GM12875 (cell line): Measurements from ENCODE around the gene CDHR5.

Source experiments
- H3K4me3 ChIP-seq: one replicate; pipeline ENCODE4 v1.5.1; 2011; ENCODE audit warnings: low read depth, low read length, control low read depth
- TF ChIP-seq, protein P1 (sequence below): IDR thresholded peaks from 2 replicates; pipeline ENCODE4 v1.5.1; 2011; ENCODE audit warnings: low read depth, mild to moderate bottlenecking, control low read depth, inconsistent platforms, low read length, moderate library complexity, borderline replicate concordance; ENCODE audit not compliant: insufficient read depth

Gene CDHR5

DNA sequence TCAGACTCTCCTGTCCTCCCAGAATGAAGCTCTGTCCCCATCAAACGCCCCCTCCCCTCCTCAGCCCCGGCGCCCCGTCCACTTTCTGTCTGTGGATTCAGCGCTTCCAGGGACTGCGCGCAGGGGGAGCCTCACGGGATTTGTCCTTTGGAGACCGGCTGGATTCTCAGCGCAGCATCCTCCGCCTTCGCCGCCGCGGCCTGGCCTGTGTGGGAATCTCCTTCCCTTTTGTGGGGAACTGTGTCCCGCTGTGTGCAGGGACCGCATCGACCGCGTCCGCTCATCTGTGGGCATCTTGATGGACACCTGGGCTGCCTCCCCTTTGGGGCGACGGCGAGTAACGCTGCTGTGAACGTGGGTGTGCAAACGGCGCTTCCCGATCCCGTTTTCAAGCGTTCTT, 3.3 kb upstream of the CDHR5 start:
- H3K4me3 ChIP-seq, result no peak overlapping the region
- TF ChIP-seq, protein P1, sequence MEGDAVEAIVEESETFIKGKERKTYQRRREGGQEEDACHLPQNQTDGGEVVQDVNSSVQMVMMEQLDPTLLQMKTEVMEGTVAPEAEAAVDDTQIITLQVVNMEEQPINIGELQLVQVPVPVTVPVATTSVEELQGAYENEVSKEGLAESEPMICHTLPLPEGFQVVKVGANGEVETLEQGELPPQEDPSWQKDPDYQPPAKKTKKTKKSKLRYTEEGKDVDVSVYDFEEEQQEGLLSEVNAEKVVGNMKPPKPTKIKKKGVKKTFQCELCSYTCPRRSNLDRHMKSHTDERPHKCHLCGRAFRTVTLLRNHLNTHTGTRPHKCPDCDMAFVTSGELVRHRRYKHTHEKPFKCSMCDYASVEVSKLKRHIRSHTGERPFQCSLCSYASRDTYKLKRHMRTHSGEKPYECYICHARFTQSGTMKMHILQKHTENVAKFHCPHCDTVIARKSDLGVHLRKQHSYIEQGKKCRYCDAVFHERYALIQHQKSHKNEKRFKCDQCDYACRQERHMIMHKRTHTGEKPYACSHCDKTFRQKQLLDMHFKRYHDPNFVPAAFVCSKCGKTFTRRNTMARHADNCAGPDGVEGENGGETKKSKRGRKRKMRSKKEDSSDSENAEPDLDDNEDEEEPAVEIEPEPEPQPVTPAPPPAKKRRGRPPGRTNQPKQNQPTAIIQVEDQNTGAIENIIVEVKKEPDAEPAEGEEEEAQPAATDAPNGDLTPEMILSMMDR, result no peak

DNA sequence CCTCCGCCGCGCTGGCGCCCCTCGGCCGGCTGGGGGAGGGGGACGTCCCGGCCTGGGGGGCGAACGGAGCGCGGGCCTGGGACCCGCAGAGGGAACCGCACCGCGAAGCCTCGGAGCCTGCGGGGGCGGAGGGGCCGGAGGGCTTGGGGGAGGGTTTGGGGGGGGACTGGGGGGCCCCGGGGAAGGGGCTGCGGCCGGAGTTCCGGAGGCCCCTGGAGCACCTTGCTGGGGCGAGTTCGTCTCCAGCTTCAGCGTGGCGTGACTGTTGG, 2.5 kb upstream of the CDHR5 start:
- H3K4me3 ChIP-seq, result no peak overlapping the region
- TF ChIP-seq, protein P1, result no peak

DNA sequence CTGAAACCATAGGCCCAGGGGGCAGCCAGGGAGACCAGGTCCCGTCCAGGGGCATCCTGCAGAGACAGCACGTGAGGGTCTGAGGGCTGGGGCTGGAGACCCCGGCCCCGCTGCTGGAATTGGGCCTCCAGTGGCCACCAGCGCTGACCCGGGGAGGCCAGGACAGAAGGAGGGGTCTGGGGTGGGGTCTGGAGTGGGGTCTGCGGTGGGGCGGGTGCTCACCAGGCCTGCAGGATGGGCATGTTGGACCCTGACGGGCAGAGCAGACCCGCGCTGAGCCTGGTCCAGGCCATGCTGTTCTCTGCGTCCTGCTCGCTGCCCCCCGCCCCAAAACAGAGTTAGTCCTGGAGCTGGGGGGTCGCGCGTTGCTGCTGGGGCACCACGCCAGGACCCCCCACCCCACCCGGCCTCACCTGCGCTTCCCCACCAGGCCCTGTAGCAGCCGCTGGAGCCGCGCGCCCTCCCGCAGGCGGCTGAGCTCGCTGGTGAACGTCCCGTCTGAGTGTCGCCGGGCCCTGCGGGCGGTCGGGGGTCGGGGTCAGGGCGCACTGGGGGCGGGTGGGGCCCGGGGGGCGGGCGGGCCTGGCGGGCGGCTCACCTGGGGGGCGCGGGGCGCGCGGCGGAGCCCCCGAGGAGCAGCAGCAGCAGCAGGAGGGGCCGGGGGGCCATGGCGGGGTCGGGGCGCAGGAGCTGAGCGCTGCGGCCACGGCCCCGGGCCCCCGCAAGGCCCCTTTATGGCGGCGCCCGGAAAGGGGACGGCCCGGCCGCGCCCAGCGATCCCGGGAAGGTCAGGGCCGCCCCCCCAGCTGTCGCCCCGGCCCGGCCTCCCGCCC, 1.9 kb upstream of the CDHR5 start, which contains the start of gene SCT:
Gene SCT, minus strand, starts transcription at position 707 of the 833 bp plus-strand sequence. Its CDS starts 38 bp downstream, at position 669.
- TF ChIP-seq, protein P1, result no peak
- H3K4me3 ChIP-seq, result no peak within 1 kb of the TSS

DNA sequence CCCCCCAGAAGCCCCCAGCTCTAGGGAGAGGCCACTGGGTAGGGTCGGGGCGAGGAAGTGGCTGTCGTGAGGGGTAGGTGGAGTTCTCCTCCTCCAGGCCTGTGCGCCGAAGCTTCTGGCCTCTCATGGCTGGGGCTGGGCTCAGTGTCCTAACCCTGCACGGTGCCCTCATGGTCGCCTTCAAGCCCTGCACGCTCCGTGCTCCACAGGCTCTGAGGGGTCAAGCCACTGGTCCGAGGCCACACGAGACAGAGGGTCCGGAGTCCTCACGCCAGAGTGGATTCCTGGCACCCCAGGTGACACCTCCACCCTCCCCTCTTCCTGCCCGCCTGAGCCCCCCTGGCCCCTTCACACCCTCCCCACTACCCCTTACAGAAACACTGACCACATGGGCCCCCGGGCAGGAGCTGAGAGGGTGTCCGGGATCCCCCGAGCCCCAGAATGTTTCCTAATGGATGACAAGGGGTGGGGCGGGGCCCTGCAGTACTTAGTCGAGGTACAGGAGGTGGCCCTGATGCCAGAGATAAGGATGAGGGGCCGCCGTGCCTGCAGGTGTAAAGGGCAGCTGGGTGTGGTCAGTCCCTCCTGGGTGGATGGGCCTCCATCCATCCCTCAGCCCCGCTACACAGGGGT, 997 bp upstream of the CDHR5 start:
- H3K4me3 ChIP-seq, result no peak overlapping the region
- TF ChIP-seq, protein P1, result no peak

DNA sequence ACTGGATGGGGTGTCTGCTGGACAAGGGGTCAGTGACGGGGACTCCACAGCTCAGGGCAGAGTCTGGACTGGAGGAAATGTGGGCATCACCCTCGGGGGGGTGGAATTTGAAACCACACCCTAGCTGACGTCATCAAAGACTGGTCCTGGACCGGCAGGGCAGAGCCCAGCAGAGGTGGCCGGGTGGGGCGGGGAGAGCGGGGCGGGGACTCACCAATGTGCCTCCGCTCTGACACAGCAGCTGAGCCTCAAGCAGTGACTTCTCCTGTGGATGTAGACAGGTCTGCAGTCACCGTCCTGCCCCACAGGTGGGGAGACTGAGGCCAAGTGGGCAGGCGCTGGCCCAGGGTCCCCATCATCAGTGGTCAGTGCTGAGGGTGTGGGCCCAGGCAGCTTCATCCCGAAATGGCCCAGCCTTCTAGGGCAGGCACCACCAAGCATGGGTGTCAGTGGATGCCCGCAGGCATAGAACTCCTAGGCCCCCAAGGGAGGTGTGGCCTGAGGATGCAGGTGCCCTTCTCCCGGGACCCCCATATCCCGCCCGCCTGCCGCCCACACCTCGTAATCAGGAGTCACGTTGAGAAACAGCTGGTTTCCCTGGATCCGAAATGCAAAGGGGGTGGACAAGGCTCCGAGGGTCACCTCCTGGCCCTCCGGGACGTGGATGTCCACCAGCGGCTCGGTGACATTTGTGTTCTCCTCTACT, 603 bp downstream of the CDHR5 start:
- TF ChIP-seq, protein P1, result no peak

GRCh38 chr11:623349-623869, 1.3 kb downstream of the CDHR5 start:
- TF ChIP-seq, protein P1, result no peak
- no peak overlapping the region for H3K4me3 ChIP-seq

More for the DNA sequence above, 603 bp downstream of the CDHR5 start:
- H3K4me3 ChIP-seq, result no peak overlapping the region

DNA sequence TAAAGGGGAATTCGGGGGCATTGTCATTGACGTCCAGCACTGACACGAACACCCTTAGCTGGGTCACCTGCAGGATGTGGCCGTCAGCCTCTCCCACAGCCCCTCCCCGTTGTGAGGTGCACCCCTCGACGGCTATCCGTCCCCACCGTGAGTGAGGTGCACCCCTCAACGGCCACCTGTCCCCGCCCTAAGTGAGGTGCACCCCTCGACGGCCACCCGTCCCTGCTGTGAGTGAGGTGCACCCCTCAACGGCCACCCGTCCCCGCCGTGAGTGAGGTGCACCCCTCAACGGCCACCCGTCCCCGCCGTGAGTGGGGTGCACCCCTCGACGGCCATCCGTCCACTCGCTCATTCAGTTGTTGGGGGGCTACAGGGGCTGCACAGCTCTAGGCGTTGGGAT, 2.9 kb downstream of the CDHR5 start:
- TF ChIP-seq, protein P1, result no peak

More for the DNA sequence above, 2.9 kb downstream of the CDHR5 start:
- H3K4me3 ChIP-seq, result no peak overlapping the region
